GM23248 (cell line): Measurements from ENCODE around the gene PARD6B.

Source experiments
- EZH2 ChIP-seq: fragments of 200-600 bp; sonication (generic); IDR thresholded peaks from 2 replicates; pipeline ENCODE4 v1.6.1; 2018; ENCODE audit warnings: antibody characterized with exemption, mild to moderate bottlenecking; ENCODE audit not compliant: insufficient read depth, poor library complexity, severe bottlenecking
- EZH2phosphoT487 ChIP-seq: fragments of 200-600 bp; sonication (generic); IDR thresholded peaks from 2 replicates; pipeline ENCODE4 v1.6.1; 2018; ENCODE audit warnings: antibody characterized with exemption, moderate library complexity, mild to moderate bottlenecking, low read depth; ENCODE audit not compliant: insufficient read depth

DNA sequence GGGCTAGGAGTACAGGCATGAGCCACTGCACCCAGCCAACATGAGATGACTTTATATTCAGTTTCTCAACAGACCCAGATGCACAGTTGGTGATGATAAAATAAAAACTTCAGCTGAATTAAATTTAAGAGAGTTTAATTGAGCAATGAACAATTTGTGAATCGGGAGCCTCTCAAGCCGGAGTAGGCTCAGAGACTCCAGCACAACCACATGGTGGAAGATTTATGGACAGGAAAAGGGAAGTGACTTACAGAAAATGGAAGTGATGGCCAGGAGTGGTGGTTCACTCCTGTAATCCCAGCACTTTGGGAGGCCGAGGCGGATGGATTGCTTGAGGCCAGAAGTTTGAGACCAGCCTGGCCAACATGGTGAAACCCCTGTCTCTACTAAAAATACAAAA is 53.1 kb downstream of the PARD6B start:
- no peak for TF ChIP-seq EZH2
- TF ChIP-seq EZH2phosphoT487: no peak
